Cardiac septum (tissue), 1 donor: Measurements from ENCODE around the gene BTG2. TPM values are rescaled to one million over a fixed set of nuclear protein-coding genes. Genes with fewer than 3 reads are reported as not detected.

Experiments
- DNase-seq: peaks from one replicate; pipeline ENCODE4 v3.0.0-alpha.2; 2020; ENCODE audit warnings: low spot score
- intact Hi-C: fragments of 100-400 bp; cut with DNase I; formaldehyde crosslinking; loops from one replicate; pipeline ENCODE4 v1.14.0; 2022
- total RNA-seq: library from RNA; stranded (reverse); fragmentation: NEBNext Ultra II Directional; extraction: Animal tissue kit (Norgen Biotek cat#: 25700); gene quantifications from one replicate; pipeline ENCODE4 v1.2.1, GENCODE V29; 2021
- donor health status: DM: no; HTN: no; CAD: no.

BTG2 gene
- total RNA-seq, 1 donor from 2014 or later, result 54.2 TPM

DNA sequence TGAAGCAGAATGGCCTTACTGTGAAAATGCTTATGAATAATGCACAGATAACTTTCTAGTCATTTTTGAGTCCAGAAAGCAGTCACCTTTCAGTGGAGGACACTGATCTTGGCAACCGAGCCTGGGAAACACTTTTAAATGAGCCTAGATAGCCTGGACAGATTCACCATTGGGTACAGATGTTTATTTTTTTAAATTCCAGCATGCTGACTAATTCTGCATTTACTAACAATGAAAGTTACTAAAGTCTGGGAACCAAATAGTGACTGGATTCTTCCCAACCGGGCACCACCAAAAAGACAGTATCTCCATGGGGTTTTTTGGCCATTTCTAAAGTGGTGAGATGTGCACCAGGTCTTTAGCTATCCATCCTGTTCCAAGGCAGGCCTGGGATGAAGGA, 48.9 kb downstream of the BTG2 start:
- intact Hi-C loops, result no loop called here
- DNase-seq, result no peak

DNA sequence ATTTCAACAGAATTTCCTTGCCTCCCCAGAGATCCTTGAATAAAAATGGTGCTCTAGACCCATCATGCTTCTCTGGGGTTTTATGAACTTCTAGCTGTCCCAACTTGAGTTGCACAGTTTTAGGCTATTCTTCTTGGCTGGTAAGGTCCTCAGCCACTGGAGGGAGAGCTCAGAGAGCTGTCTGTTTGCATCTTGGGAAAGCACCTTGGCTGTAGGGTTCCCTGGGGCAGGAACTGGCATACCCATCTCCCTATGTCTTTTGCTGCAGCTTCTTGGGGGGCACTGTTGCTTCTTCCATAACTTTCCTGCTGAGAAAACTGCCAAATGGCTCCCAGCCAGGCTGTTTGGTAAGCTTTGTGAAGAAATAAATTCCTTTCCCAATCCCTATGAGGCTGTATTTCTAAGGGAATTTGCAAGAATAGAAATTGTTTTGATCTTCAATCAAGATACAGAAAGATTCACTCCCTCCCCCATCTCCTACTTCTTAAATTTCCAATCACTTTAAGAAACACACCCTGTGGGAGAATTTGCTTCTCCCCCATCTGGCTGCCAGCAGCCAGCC, 53.8 kb downstream of the BTG2 start:
- intact Hi-C loops, result no loop called here

More for the DNA sequence above, 53.8 kb downstream of the BTG2 start:
- no peak for DNase-seq

Other genes starting within 250 kb of the BTG2 start
- gene MYOG, start 219.5 kb upstream of the BTG2 start, total RNA-seq, result 0.16 TPM
- 12.1 TPM for gene ADORA1, start 177.8 kb upstream of the BTG2 start, total RNA-seq
- gene MYBPH, start 129.7 kb upstream of the BTG2 start, total RNA-seq, result not detected
- 7.4 TPM for gene CHI3L1, start 118.8 kb upstream of the BTG2 start, total RNA-seq
- gene CHIT1, start 75.8 kb upstream of the BTG2 start, total RNA-seq, result not detected
- gene FMOD, start 45.6 kb downstream of the BTG2 start, total RNA-seq, result 66.0 TPM
- gene PRELP, start 170.3 kb downstream of the BTG2 start, total RNA-seq, result 49.7 TPM
- gene OPTC, start 188.6 kb downstream of the BTG2 start, total RNA-seq, result not detected